ENCODE results near the gene NRAS. TPM values are rescaled to one million over a fixed set of nuclear protein-coding genes. Genes with fewer than 3 reads are reported as not detected.

The NRAS gene
- total and polyA plus RNA-seq, 9 of the 15 experiments (the other 6 are each of a cell fraction or from before 2014, with no cell fraction given) = 40.7 to 94.5 (median 75.4) TPM

- TF ChIP-seq ZBTB33 (CRISPR knock-in tag; IDR thresholded peaks at IDR 0.05) = no peak
- TF ChIP-seq, protein P1, sequence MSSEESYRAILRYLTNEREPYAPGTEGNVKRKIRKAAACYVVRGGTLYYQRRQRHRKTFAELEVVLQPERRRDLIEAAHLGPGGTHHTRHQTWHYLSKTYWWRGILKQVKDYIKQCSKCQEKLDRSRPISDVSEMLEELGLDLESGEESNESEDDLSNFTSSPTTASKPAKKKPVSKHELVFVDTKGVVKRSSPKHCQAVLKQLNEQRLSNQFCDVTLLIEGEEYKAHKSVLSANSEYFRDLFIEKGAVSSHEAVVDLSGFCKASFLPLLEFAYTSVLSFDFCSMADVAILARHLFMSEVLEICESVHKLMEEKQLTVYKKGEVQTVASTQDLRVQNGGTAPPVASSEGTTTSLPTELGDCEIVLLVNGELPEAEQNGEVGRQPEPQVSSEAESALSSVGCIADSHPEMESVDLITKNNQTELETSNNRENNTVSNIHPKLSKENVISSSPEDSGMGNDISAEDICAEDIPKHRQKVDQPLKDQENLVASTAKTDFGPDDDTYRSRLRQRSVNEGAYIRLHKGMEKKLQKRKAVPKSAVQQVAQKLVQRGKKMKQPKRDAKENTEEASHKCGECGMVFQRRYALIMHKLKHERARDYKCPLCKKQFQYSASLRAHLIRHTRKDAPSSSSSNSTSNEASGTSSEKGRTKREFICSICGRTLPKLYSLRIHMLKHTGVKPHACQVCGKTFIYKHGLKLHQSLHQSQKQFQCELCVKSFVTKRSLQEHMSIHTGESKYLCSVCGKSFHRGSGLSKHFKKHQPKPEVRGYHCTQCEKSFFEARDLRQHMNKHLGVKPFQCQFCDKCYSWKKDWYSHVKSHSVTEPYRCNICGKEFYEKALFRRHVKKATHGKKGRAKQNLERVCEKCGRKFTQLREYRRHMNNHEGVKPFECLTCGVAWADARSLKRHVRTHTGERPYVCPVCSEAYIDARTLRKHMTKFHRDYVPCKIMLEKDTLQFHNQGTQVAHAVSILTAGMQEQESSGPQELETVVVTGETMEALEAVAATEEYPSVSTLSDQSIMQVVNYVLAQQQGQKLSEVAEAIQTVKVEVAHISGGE (CRISPR knock-in tag; IDR thresholded peaks at IDR 0.05) = no peak
Measured at GRCh38 chr1:114753143-114753542, 36.6 kb upstream of the NRAS start (continued).

DNA sequence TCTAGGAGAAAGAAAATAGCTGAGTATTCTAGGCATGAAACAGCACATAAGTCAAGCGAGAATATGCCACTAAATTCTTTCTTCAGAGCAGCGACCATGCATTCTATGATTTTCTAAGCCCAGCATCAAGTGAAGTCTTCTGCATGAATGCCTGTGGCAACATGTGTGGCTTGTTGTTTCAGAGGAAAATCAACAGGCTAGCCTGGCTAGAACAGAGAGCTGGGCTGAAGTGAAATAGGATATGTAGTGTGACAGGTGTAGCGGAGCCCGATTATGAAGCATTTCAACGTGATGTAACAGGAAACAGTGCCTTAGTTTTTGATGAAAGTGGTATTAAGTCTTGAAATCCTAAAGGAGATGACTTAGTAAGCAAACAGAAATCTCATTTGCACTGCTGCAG is 34.2 kb upstream of the NRAS start:
- 89% methylated on average over 5 of the region's 5 CpGs for WGBS (ENCODE audit: insufficient coverage, low coverage, missing lambda C conversion rate)
- no TSS peak for BruUV-seq (replicated peaks)
- TF ChIP-seq ZBTB12 (CRISPR knock-in tag; IDR thresholded peaks at IDR 0.05) = no peak
- no peak for TF ChIP-seq CBX5 (IDR thresholded peaks at IDR 0.05; ENCODE audit: borderline replicate concordance, low read depth)
- TF ChIP-seq ETV6 (IDR thresholded peaks at IDR 0.05; ENCODE audit: borderline replicate concordance in 1 of 2, low read depth in 2 of 2, low read length in 1 of 2) = no peak
- TF ChIP-seq ETV6 (CRISPR knock-in tag; IDR thresholded peaks at IDR 0.05; ENCODE audit: borderline replicate concordance) = no peak
- no peak for TF ChIP-seq CBX1 (IDR thresholded peaks at IDR 0.05; ENCODE audit: low read depth)
- no peak for TF ChIP-seq HMGN3 (IDR thresholded peaks at IDR 0.05; ENCODE audit: borderline replicate concordance, extremely low read depth, insufficient read length, low read depth, low read length)
- TF ChIP-seq CTBP1 (IDR thresholded peaks at IDR 0.05; ENCODE audit: borderline replicate concordance) = no peak
- no peak for TF ChIP-seq ZNF311 (CRISPR knock-in tag; IDR thresholded peaks at IDR 0.05)
- TF ChIP-seq THRB (CRISPR knock-in tag; conservative IDR thresholded peaks at IDR 0.05) = no peak
- no peak for TF ChIP-seq ZNF431 (CRISPR knock-in tag; IDR thresholded peaks at IDR 0.05)
- TF ChIP-seq TFAM (CRISPR knock-in tag; conservative IDR thresholded peaks at IDR 0.05) = no peak

More for the DNA sequence above, 34.2 kb upstream of the NRAS start:
- Histone ChIP-seq H3K4me2 (ENCODE audit: insufficient read depth, low read length) (no peak overlapping the region), H3K36me3 (ENCODE audit: control insufficient read depth, insufficient read depth, low read length) (peaks cover 83% of the 10 kb centered on the region), H3K9me1 (ENCODE audit: control insufficient read depth, insufficient read depth, low read length) (no peaks in the 10 kb centered on the region), H3K79me2 (ENCODE audit: control insufficient read depth, insufficient read depth, low read length) (peaks cover 100% of the 10 kb centered on the region), H4K20me1 (replicated peaks; ENCODE audit: control insufficient read depth, insufficient read depth, low read length) (peaks cover 47% of the 10 kb centered on the region), H3K9me3 (replicated peaks; ENCODE audit: control insufficient read depth, insufficient read depth, low read depth, low read length) (no peaks in the 10 kb centered on the region), H3K4me1 (replicated peaks in 1 of 2; ENCODE audit: control insufficient read depth in 2 of 2, insufficient read depth in 2 of 2, low read length in 2 of 2) (peaks cover 3 to 28% of the 10 kb centered on the region in 2 experiments; a peak in 4 of 5 replicates), H3K27ac (ENCODE audit: extremely low read depth, low read depth, low read length) (no peak overlapping the region), H3K9ac (ENCODE audit: insufficient read depth in 1 of 2, low read depth in 2 of 2, low read length in 2 of 2) (no peak overlapping the region), H2AFZ (ENCODE audit: low read depth, low read length) (no peak overlapping the region), H3K27me3 (ENCODE audit: control insufficient read depth in 2 of 2, insufficient read depth in 2 of 2, low read length in 2 of 2) (no peaks in the 10 kb centered on the region), H3K4me3 (no peak overlapping the region)
- ChIA-PET CTCF (ENCODE audit: low intra/inter-chr PET ratio) (no interaction called here), POLR2A (interaction anchor here (0.8 to 1.7 kb wide), 4 partner anchors 9 to 114 kb away, joined by 3 to 8 read pairs (median 4); no protein-coding TSS in a partner anchor)
- in situ Hi-C loops (cut with MboI) (no loop called here), intact Hi-C loops (cut with micrococcal nuclease) (loop anchor here (10.0 kb wide), 1 partner anchor 406 kb away; no protein-coding TSS in a partner anchor)
- DNase-seq (ENCODE audit: extremely low read depth in 1 of 4, low spot score in 3 of 4) = no peak
- no peak for FAIRE-seq
- ATAC-seq = no peak
